ENCODE data around the gene AAK1. TPM values are rescaled to one million over a fixed set of nuclear protein-coding genes. Genes with fewer than 3 reads are reported as not detected.
"Not testable (repeated sequence)": the region's sequence is repeated elsewhere in the genome, so short reads cannot be mapped to it uniquely, and the experiment has no call there.

Gene AAK1
- polyA plus RNA-seq, 4 donors, result 16.1 to 23.9 (median 19.0) TPM

DNA sequence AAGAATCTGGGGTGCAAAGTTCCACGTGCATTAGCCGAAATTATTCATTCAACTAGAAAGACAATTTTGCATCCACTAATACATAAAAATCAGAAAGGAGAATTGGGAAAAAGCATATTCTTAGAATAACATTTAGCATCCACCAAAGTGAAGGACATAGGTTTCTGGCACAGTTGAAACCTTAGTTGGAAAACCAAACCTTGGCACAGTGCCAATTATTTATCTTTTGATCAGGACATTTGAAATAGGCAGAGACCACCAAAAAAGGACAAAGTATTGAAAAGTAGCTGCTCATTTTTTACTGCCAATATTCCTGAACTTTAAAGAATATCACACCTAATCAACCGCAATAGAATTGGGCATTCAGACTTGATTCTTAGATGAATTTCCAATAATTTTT lies 180.8 kb downstream of the AAK1 start:
- DNase-seq (ENCODE audit: low read depth in 4 of 4, low spot score in 3 of 4), result no peak

DNA sequence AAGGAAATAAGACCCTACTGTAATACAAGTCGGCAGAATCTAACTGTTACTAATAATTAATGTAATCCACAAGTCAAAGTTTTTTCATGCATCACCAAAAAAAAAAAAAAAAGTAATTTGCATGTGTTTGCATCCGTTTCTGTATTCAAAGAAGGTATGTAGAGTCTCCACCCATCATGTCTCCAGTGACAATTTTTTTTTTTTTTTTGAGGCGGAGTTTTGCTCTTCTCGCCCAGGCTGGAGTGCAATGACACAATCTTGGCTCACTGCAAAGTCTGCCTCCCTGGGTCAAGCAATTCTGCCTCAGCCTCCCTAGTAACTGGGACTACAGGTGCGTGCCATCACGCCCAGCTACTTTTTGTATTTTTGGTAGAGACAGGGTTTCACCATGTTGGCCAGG lies 182.1 kb downstream of the AAK1 start:
- DNase-seq (ENCODE audit: low read depth in 4 of 4, low spot score in 3 of 4), result no peak

GRCh38 chr2:69459936-69460335 lies 183.6 kb downstream of the AAK1 start:
- DNase-seq (ENCODE audit: low read depth in 4 of 4, low spot score in 3 of 4), result no peak

DNA sequence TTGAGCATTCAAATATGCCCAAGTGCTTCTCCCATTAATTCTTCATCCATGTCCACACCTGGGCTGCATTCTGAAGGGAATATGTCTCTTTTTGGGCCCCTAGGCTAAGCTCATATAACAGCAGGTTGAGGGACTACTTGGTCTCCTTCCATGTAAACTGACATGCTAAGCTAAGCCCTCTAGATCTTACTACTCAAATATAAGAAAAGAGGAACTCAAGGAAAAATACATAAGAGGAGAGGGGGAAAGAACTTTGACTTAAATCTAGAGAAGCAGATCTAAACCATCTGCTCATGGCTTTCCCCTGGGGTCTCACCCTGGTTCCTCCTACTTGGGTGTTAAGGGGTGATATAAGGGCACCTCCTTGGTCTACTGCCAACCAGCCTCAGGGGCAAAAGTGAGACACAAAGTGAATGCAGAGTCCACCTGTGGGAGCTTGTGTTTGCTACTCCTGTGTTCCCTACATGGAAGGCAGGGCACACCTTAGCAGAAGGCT lies 186.5 kb downstream of the AAK1 start:
- DNase-seq (ENCODE audit: low read depth in 4 of 4, low spot score in 3 of 4), result no peak

DNA sequence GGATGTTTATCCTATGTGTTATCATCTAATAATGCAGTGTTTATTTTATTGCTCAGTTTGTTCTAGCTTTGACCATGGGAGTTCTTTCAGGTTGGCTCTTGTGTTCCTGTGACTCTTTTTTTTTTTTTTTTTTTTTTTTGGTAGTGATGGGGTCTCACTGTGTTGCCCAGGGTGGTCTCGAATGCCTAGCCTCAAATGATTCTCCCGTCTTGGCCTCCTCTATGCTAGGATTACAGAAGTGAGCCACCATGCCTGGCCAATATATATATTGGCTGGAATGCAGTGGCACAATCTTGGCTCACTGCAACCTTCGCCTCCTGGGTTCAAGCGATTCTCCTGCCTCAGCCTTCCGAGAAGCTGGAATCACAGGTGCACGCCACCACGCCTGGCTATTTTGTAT lies 187.4 kb downstream of the AAK1 start:
- no peak for DNase-seq (ENCODE audit: low read depth in 4 of 4, low spot score in 3 of 4)

GRCh38 chr2:69454976-69455375 lies 188.6 kb downstream of the AAK1 start:
- no peak for DNase-seq (ENCODE audit: low read depth in 4 of 4, low spot score in 3 of 4)

DNA sequence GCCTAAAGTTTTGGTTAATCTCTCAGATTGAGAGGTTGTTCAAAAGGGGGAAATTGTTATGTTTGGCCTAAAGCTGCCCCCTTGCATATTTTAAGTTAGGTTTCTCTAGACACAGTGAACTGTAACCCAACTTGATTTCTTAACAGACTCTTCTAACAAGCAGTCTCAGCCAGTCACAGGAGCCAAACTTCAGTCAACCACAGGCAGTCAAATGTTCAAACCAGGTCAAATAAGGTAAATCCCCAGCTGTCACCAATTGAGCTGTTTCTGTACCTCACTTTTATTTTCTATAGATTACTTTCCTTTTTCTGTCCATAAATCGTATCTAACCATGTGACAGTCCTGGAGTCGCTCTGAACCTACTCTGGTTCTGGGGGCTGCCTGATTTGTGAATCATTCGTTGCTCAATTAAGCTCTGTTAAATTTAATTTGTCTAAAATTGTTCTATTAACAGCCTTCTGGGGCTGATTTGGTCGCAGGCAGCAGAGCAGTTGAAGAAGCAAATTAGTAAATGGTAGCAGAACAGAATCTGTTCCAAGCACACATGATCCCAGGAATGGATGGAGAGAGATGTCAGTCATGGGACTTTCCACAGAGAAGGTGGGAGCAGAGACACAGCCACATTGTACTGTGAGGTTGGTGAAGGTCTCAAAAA lies 189.9 kb downstream of the AAK1 start:
- DNase-seq (ENCODE audit: low read depth in 4 of 4, low spot score in 3 of 4), result no peak

GRCh38 chr2:69452687-69453086 lies 190.9 kb downstream of the AAK1 start:
- no peak for DNase-seq (ENCODE audit: low read depth in 4 of 4, low spot score in 3 of 4)

DNA sequence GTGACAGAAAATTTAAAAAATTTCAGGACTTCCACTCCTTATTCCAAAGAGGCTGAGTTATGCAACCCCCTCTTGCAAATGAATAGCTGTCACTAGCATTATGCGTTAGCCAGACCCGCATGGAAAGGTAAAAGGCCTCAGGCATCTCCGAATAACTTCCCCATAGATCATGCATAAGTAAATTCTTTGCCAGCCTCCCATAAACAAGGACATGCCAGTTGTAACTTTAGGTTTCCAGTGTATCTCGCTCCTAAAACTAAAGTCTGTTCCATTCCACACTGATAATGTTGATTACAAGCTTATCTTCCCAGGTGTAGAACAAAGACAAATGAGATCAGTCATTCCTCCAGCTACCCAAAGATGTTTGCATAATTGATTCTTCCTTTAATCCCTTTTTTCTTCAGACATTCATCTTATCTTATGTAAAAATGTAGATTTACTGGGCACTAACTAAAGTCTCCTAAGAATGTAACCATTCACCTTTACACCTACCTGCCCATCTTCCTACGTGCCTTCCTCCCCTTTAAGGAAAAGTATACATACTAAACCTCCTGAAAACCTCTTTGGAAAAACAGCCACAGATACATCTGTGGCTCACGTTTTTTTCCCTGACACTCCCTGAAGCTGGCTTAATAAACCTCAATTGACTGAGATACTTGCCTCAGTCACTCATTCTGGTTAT lies 192.7 kb downstream of the AAK1 start:
- no peak for DNase-seq (ENCODE audit: low read depth in 4 of 4, low spot score in 3 of 4)

DNA sequence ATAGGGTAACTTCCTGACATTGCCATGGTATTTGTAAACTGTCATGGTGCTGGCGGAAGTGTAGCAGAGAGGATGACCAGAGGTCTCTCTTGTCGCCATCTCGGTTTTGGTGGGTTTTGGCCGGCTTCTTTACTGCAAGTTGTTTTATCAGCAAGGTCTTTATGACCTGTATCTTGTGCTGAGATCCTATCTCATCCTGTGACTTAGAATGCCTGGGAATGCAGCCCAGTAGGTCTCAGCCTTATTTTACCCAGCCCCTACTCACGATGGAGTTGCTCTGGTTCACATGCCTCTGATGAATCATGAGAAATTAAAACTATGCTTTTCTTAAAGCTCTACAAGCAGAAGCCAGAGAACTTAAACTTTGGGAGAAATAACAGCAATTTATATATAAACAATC lies 193.6 kb downstream of the AAK1 start:
- DNase-seq (ENCODE audit: low read depth in 4 of 4, low spot score in 3 of 4), result no peak

DNA sequence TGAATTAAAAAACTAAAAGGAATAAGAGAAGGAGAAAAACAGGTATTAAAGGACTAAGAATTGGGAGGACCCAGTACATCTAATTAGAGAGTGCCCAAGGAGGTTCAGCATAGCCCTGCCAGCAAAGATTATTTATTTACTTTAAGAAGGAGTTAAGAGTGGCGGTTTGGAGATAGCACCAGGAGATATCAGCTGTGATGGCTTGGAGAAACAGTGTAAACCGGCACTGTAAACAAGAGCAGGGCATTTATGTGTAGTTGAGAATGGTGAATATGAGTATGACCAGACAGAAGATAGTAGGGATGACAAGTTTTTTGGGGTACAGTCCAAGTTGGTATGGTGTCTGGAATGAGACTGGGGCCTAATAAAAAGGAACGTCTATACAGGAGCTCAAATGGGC lies 199.9 kb downstream of the AAK1 start:
- not testable (repeated sequence) for DNase-seq (ENCODE audit: low read depth in 4 of 4, low spot score in 3 of 4)

- not testable (repeated sequence) for DNase-seq (ENCODE audit: low read depth in 4 of 4, low spot score in 3 of 4)
Measured at GRCh38 chr2:69439499-69439898, 204.0 kb downstream of the AAK1 start.

- DNase-seq (ENCODE audit: low read depth in 4 of 4, low spot score in 3 of 4), result no peak
Measured at GRCh38 chr2:69438580-69438979, 205.0 kb downstream of the AAK1 start.

- DNase-seq (ENCODE audit: low read depth in 4 of 4, low spot score in 3 of 4), result peak in 1 of 4 donors; percentile 16
Measured at GRCh38 chr2:69437751-69438154, 205.8 kb downstream of the AAK1 start.

GRCh38 chr2:69436938-69437750 lies 206.4 kb downstream of the AAK1 start, which contains the start of gene NFU1:
TSS of gene NFU1 (minus strand) at chr2:69437435. CDS start at chr2:69437422, 13 bp downstream.
- DNase-seq (ENCODE audit: low read depth in 4 of 4, low spot score in 3 of 4), result peak; percentile 83 to 91 (median 90)

DNA sequence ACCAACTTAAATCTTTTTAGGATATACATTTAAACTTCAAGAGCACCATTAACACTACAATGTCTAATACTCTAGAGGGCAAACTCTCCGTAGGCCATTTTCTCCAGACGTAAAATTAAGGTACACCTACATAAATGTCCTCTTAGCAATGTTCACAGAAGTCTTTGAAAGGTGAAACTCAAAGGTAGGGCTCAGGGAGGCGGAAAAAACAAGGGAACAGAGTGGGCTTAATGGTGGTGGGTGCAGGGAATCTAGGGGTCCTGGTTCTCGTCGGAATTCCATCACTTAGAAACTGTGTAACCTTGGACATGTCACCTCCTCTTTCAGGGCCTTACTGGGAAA lies 207.0 kb downstream of the AAK1 start:
- DNase-seq (ENCODE audit: low read depth in 4 of 4, low spot score in 3 of 4), result peak in 2 of 4 donors; percentile 35 to 58

DNA sequence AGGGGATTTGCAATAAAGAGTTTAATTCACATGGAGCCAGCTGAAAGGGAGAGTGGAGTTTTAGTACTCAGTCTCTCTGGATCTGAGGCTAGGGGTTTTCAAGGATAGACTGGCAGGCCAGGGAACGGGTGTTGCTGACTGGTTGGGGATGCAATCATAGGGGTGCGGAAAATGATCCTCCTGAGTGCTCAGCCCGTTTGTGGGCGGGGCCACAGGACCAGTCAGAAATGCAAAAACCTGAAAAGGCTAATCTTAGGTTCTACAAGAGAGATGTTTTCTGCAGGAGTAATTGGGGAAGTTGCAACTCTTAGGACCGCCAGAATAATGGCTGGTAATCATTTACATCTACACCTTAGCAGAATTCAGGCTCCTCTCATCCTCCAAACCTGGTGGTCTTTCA lies 208.8 kb downstream of the AAK1 start:
- no peak for DNase-seq (ENCODE audit: low read depth in 4 of 4, low spot score in 3 of 4)

- no peak for DNase-seq (ENCODE audit: low read depth in 4 of 4, low spot score in 3 of 4)
Measured at GRCh38 chr2:69429491-69430183, 213.9 kb downstream of the AAK1 start.

GRCh38 chr2:69428981-69429380 lies 214.6 kb downstream of the AAK1 start:
- no peak for DNase-seq (ENCODE audit: low read depth in 4 of 4, low spot score in 3 of 4)

GRCh38 chr2:69424419-69424818 lies 219.1 kb downstream of the AAK1 start:
- DNase-seq (ENCODE audit: low read depth in 4 of 4, low spot score in 3 of 4), result no peak

DNA sequence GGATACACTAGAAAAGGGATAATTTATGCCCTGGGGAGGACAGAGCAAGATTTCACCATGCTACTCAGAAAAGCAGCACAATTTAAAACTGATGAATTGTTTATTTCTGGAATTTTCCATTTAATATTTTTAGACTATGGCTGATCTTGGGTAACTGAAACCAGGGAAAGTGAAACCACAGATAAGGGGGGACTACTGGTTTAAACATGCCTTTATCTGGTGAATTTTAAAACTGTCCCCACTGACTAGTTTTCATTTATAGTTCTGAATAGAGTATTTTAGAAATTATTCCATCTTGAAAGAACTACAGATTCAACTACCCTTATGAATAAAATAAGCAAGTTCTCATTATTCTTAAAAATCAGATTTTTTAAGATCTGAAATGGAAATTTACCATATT lies 221.3 kb downstream of the AAK1 start:
- no peak for DNase-seq (ENCODE audit: low read depth in 4 of 4, low spot score in 3 of 4)

Measured in right renal pelvis (tissue), 4 donors.